HepG2 (cell line): ENCODE measurements around the gene RPS6KA2. TPM values are rescaled to one million over a fixed set of nuclear protein-coding genes. Genes with fewer than 3 reads are reported as not detected.

Experiments
- ATAC-seq: fragments of 200-7000 bp; cut with Tn5 transposase; 3 replicates; pipeline ENCODE4 v1.9.1; 2020; ENCODE audit warnings: mild to moderate bottlenecking, moderate library complexity
- BruUV-seq: library from RNA; stranded (reverse); fragments of 400-500 nt; replicated peaks from 2 replicates; lab custom pipeline; 2021; lab: Mats Ljungman, UMichigan
- CTCF ChIA-PET: fragments of 300-600 bp; formaldehyde crosslinking; extraction: SDS; loops from one replicate; lab custom pipeline; 2021; ENCODE audit warnings: low total read pairs, inconsistent platforms, low intra/inter-chr PET ratio; lab: Yijun Ruan, JAX
- POLR2A ChIA-PET: fragments of 350-600 bp; sonication (Branson Sonifier 250); formaldehyde crosslinking; loops from one replicate; lab custom pipeline; 2020; ENCODE audit warnings: antibody characterized with exemption, inconsistent platforms; lab: Yijun Ruan, JAX
- DNase-seq: peaks from one replicate; pipeline ENCODE4 v3.0.0-alpha.2; 2015; ENCODE audit warnings: low spot score
- FAIRE-seq: peaks from 3 replicates; lab custom pipeline; 2011; peaks lifted over from hg19 to GRCh38; lab: Jason Lieb, UNC
- H2AFZ ChIP-seq: one replicate; pipeline ENCODE4 v1.6.1; 2011; ENCODE audit warnings: low read length, inconsistent platforms
- H3K27ac ChIP-seq: fragments of 300-600 bp; 3 replicates; pipeline ENCODE4 v1.8.0; 2011; ENCODE audit warnings: mixed run types, mild to moderate bottlenecking, mixed read lengths, low read length, inconsistent platforms; ENCODE audit not compliant: insufficient read depth; ENCODE audit errors: extremely low read length
- H3K27me3 ChIP-seq, 2 experiments: fragments of 200-600 bp in 1 of 2; 2 replicates in 1 of 2; 3 replicates in 1 of 2; pipeline versions ENCODE4 v1.6.0 to v1.8.0; 2011; ENCODE audit warnings: low read length in 2 of 2, mild to moderate bottlenecking in 2 of 2, moderate library complexity in 2 of 2, inconsistent platforms in 1 of 2; ENCODE audit not compliant: insufficient read depth in 2 of 2, control insufficient read depth in 1 of 2
- H3K36me3 ChIP-seq, 2 experiments: fragments of 200-600 bp in 1 of 2; replicated peaks in 1 of 2; 2 replicates in 1 of 2; 3 replicates in 1 of 2; pipeline versions ENCODE4 v1.5.1 to v1.8.0; 2011; ENCODE audit warnings: low read length in 2 of 2, inconsistent platforms in 1 of 2; ENCODE audit not compliant: insufficient read depth in 2 of 2, control insufficient read depth in 1 of 2
- H3K4me1 ChIP-seq: 2 replicates; pipeline ENCODE4 v1.5.1; 2012; ENCODE audit warnings: low read length, inconsistent platforms; ENCODE audit not compliant: insufficient read depth
- H3K4me2 ChIP-seq: 2 replicates; pipeline ENCODE4 v1.6.0; 2011; ENCODE audit warnings: low read depth, low read length, inconsistent platforms
- H3K4me3 ChIP-seq, 3 experiments: fragments of 200-600 bp in 1 of 3; sonication (generic), shearing (Covaris generic) in 1 of 3; replicated peaks in 1 of 3; 2 replicates each; pipeline ENCODE4 v1.5.1; 2011 to 2016; ENCODE audit warnings: low read length in 3 of 3, inconsistent platforms in 2 of 3, low read depth in 2 of 3, mild to moderate bottlenecking in 2 of 3, control low read depth in 1 of 3, mixed read lengths in 1 of 3; ENCODE audit not compliant: insufficient read depth in 1 of 3
- H3K79me2 ChIP-seq: one replicate; pipeline ENCODE4 v1.6.1; 2011; ENCODE audit warnings: low read length, inconsistent platforms; ENCODE audit not compliant: insufficient read depth
- H3K9ac ChIP-seq: 2 replicates; pipeline ENCODE4 v1.6.0; 2011; ENCODE audit warnings: mild to moderate bottlenecking, low read depth, low read length, inconsistent platforms; ENCODE audit not compliant: insufficient read depth
- H3K9me3 ChIP-seq: 2 replicates; pipeline ENCODE4 v1.5.1; 2012; ENCODE audit warnings: mild to moderate bottlenecking, low read length
- H4K20me1 ChIP-seq: 2 replicates; pipeline ENCODE4 v1.6.0; 2011; ENCODE audit warnings: inconsistent platforms, mild to moderate bottlenecking, low read length, moderate library complexity; ENCODE audit not compliant: insufficient read depth
- CBX5 ChIP-seq: sonication (generic); formaldehyde crosslinking; IDR thresholded peaks from 2 replicates; pipeline ENCODE4 v1.4.0; 2020; ENCODE audit warnings: missing genetic modification reagents, borderline replicate concordance
- DMAP1 ChIP-seq: IDR thresholded peaks from 2 replicates; pipeline ENCODE4 v1.6.1; 2016
- FOXA3 ChIP-seq: IDR thresholded peaks from 2 replicates; pipeline ENCODE4 v1.6.1; 2016; ENCODE audit warnings: missing genetic modification reagents, missing compliant biosample characterization
- JUND ChIP-seq: sonication (generic); formaldehyde crosslinking; IDR thresholded peaks from 2 replicates; pipeline ENCODE4 v1.8.0; 2022; ENCODE audit warnings: mild to moderate bottlenecking, missing genetic modification reagents
- MAZ ChIP-seq, 2 experiments: sonication (generic) in 1 of 2; formaldehyde crosslinking in 1 of 2; IDR thresholded peaks; 2 replicates each; pipeline versions ENCODE4 v1.5.0 to v1.6.1; 2012 to 2020; ENCODE audit warnings: low read depth in 2 of 2, mild to moderate bottlenecking in 2 of 2, borderline replicate concordance in 1 of 2, improper control_type of control experiment in 1 of 2, low read length in 1 of 2, missing genetic modification reagents in 1 of 2, moderate library complexity in 1 of 2
- NFYC ChIP-seq: IDR thresholded peaks from 2 replicates; pipeline ENCODE4 v1.6.1; 2016; ENCODE audit warnings: missing genetic modification reagents, missing compliant biosample characterization
- PTBP1 ChIP-seq: fragments of 200-400 bp; formaldehyde crosslinking; IDR thresholded peaks from 2 replicates; pipeline ENCODE4 v1.6.1; 2018; ENCODE audit warnings: low read length, low read depth; ENCODE audit not compliant: poor library complexity, severe bottlenecking
- SOX5 ChIP-seq: IDR thresholded peaks from 2 replicates; pipeline ENCODE4 v1.6.1; 2016; ENCODE audit warnings: borderline replicate concordance
- SP2 ChIP-seq: sonication (generic); formaldehyde crosslinking; IDR thresholded peaks from 2 replicates; pipeline ENCODE4 v1.5.1; 2020; ENCODE audit warnings: mild to moderate bottlenecking, missing genetic modification reagents
- SP5 ChIP-seq: IDR thresholded peaks from 2 replicates; pipeline ENCODE4 v1.6.1; 2016; ENCODE audit warnings: low read depth, borderline replicate concordance
- ZNF225 ChIP-seq: sonication (generic); formaldehyde crosslinking; IDR thresholded peaks from 2 replicates; pipeline ENCODE4 v1.4.0; 2020; ENCODE audit warnings: mild to moderate bottlenecking, missing genetic modification reagents
- ZNF232 ChIP-seq: sonication (generic); formaldehyde crosslinking; IDR thresholded peaks from 2 replicates; pipeline ENCODE4 v1.4.0; 2020; ENCODE audit warnings: missing genetic modification reagents, borderline replicate concordance
- ZNF558 ChIP-seq: sonication (generic); formaldehyde crosslinking; IDR thresholded peaks from 2 replicates; pipeline ENCODE4 v1.9.0; 2022; ENCODE audit warnings: mild to moderate bottlenecking, missing genetic modification reagents, borderline replicate concordance
- ZNF839 ChIP-seq: sonication (generic); formaldehyde crosslinking; IDR thresholded peaks from 2 replicates; pipeline ENCODE4 v1.4.0; 2020; ENCODE audit warnings: missing genetic modification reagents, mild to moderate bottlenecking, borderline replicate concordance
- WGBS: methylation state at CpG from one replicate; pipeline ENCODE4 v1.1.6; 2017; ENCODE audit warnings: low lambda C conversion rate; 5-methylcytosine and 5-hydroxymethylcytosine counted together
- in situ Hi-C: cut with HindIII; loops from 2 replicates; pipeline ENCODE4 v1.10.0; 2017; ENCODE audit warnings: low pct_unique_long_range_greater_than_20kb; ENCODE audit not compliant: extremely low pct_ligation_motif_present
- intact Hi-C: fragments of 100-400 bp; cut with micrococcal nuclease; formaldehyde crosslinking; loops from one replicate; pipeline ENCODE4 v1.10.0; 2022; ENCODE audit not compliant: unreplicated experiment
- polyA plus RNA-seq, 8 experiments: library from polyadenylated mRNA; depleted of rRNA in 3 of 8; stranded (reverse) in 7 of 8; unstranded in 1 of 8; fragments of >200 nt; fragmentation: Illumina TruSeq in 4 of 8; extraction: Trizol in 4 of 8; gene quantifications; 2 replicates each; pipeline versions ENCODE4 v1.2.1 to v1.2.3, GENCODE V29; 2011 to 2016; ENCODE audit warnings: low read depth in 4 of 8, missing spikeins in 1 of 8, mixed read lengths in 1 of 8; ENCODE audit not compliant: insufficient read depth in 1 of 8
- total RNA-seq, 5 experiments: library from RNA; depleted of rRNA; stranded (reverse); fragments of >200 nt; fragmentation: Illumina TruSeq; extraction: Trizol; gene quantifications; 2 replicates each; pipeline ENCODE4 v1.2.3, GENCODE V29; 2016; ENCODE audit warnings: low read depth in 1 of 5
- TF ChIP-seq, protein P1 (sequence below): sonication (generic); formaldehyde crosslinking; IDR thresholded peaks from 2 replicates; pipeline ENCODE4 v1.5.0; 2020; ENCODE audit warnings: mild to moderate bottlenecking, missing genetic modification reagents, borderline replicate concordance
- TF ChIP-seq, protein P2 (sequence below): sonication (generic); formaldehyde crosslinking; IDR thresholded peaks from 2 replicates; pipeline ENCODE4 v1.4.0; 2020; ENCODE audit warnings: missing genetic modification reagents
- TF ChIP-seq, protein P3 (sequence below): sonication (generic); formaldehyde crosslinking; IDR thresholded peaks from 2 replicates; pipeline ENCODE4 v1.8.1; 2023; ENCODE audit warnings: mild to moderate bottlenecking, missing genetic modification reagents, borderline replicate concordance
- TF ChIP-seq, protein P4 (sequence below): IDR thresholded peaks from 2 replicates; pipeline ENCODE4 v1.6.1; 2012; ENCODE audit warnings: inconsistent platforms

Gene RPS6KA2
- total and polyA plus RNA-seq, 2 of the 13 experiments (the other 11 are each of a cell fraction or from before 2014, with no cell fraction given) = 0.22 to 0.38 TPM

DNA sequence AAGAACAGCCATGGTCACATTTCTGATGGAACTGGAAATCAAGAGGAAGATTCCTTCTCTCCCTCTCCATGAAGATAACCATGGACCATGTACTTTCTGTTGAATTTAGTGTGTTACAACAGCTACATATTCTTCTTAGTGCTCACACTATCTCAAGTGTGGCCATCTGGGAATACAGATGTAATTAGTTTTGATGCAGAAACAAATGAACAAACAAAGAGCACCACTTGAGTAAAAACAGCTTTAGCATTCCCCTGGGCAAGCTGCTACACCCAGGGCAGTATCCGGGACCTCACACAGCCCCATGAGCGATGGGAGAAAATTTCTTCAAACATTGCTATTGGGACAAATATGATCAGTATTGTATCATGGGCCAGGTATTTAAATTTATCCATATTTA lies 115.7 kb downstream of the RPS6KA2 start:
- CTCF ChIA-PET = no interaction called here
- in situ Hi-C loops = no loop called here
- H3K79me2 ChIP-seq = no peaks in the 10 kb centered on the region
- H3K9ac ChIP-seq = no peak overlapping the region
- DNase-seq (no peak), FAIRE-seq (no peak), ATAC-seq (no peak)
- intact Hi-C loops = no loop called here
- no peak overlapping the region for H3K4me2 ChIP-seq
- no peak overlapping the region for H3K4me3 ChIP-seq
- WGBS = 2% methylated on average over 2 of the region's 2 CpGs
- BruUV-seq = no TSS peak
- H3K36me3 ChIP-seq = no peaks in the 10 kb centered on the region
- no peaks in the 10 kb centered on the region for H3K9me3 ChIP-seq
- no peak for TF ChIP-seq NFYC (CRISPR knock-in tag)
- no peak for TF ChIP-seq JUND (CRISPR knock-in tag)
- TF ChIP-seq FOXA3 (CRISPR knock-in tag) = no peak
- TF ChIP-seq, protein P1, sequence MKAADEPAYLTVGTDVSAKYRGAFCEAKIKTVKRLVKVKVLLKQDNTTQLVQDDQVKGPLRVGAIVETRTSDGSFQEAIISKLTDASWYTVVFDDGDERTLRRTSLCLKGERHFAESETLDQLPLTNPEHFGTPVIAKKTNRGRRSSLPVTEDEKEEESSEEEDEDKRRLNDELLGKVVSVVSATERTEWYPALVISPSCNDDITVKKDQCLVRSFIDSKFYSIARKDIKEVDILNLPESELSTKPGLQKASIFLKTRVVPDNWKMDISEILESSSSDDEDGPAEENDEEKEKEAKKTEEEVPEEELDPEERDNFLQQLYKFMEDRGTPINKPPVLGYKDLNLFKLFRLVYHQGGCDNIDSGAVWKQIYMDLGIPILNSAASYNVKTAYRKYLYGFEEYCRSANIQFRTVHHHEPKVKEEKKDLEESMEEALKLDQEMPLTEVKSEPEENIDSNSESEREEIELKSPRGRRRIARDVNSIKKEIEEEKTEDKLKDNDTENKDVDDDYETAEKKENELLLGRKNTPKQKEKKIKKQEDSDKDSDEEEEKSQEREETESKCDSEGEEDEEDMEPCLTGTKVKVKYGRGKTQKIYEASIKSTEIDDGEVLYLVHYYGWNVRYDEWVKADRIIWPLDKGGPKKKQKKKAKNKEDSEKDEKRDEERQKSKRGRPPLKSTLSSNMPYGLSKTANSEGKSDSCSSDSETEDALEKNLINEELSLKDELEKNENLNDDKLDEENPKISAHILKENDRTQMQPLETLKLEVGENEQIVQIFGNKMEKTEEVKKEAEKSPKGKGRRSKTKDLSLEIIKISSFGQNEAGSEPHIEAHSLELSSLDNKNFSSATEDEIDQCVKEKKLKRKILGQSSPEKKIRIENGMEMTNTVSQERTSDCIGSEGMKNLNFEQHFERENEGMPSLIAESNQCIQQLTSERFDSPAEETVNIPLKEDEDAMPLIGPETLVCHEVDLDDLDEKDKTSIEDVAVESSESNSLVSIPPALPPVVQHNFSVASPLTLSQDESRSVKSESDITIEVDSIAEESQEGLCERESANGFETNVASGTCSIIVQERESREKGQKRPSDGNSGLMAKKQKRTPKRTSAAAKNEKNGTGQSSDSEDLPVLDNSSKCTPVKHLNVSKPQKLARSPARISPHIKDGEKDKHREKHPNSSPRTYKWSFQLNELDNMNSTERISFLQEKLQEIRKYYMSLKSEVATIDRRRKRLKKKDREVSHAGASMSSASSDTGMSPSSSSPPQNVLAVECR (CRISPR knock-in tag) = no peak
- TF ChIP-seq PTBP1 = no peak
- TF ChIP-seq, protein P2, sequence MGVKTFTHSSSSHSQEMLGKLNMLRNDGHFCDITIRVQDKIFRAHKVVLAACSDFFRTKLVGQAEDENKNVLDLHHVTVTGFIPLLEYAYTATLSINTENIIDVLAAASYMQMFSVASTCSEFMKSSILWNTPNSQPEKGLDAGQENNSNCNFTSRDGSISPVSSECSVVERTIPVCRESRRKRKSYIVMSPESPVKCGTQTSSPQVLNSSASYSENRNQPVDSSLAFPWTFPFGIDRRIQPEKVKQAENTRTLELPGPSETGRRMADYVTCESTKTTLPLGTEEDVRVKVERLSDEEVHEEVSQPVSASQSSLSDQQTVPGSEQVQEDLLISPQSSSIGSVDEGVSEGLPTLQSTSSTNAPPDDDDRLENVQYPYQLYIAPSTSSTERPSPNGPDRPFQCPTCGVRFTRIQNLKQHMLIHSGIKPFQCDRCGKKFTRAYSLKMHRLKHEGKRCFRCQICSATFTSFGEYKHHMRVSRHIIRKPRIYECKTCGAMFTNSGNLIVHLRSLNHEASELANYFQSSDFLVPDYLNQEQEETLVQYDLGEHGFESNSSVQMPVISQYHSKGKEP (CRISPR knock-in tag) = no peak
- no peak for TF ChIP-seq CBX5 (CRISPR knock-in tag)
- no peak for TF ChIP-seq ZNF225
- TF ChIP-seq DMAP1 = no peak
- no peak for TF ChIP-seq MAZ (IDR thresholded peaks at IDR 0.05; ENCODE audit: borderline replicate concordance, low read depth, low read length)
- TF ChIP-seq MAZ (CRISPR knock-in tag; IDR thresholded peaks at IDR 0.05; ENCODE audit: low read depth) = no peak
- TF ChIP-seq ZNF839 = no peak
- no peak for TF ChIP-seq ZNF232 (CRISPR knock-in tag)
- no peak for TF ChIP-seq SP2
- TF ChIP-seq, protein P3, sequence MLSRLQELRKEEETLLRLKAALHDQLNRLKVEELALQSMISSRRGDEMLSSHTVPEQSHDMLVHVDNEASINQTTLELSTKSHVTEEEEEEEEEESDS (CRISPR knock-in tag) = no peak
- TF ChIP-seq SOX5 (CRISPR knock-in tag) = no peak
- TF ChIP-seq ZNF558 (CRISPR knock-in tag) = no peak
- TF ChIP-seq SP5 (CRISPR knock-in tag) = no peak
- TF ChIP-seq, protein P4, sequence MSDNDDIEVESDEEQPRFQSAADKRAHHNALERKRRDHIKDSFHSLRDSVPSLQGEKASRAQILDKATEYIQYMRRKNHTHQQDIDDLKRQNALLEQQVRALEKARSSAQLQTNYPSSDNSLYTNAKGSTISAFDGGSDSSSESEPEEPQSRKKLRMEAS = no peak
- H3K27ac ChIP-seq = no peak overlapping the region
- H2AFZ ChIP-seq = no peak overlapping the region
- POLR2A ChIA-PET = no interaction called here
- peaks cover 7 to 59% of the 10 kb centered on the region in 2 experiments for H3K27me3 ChIP-seq
- peaks cover 4% of the 10 kb centered on the region; the same call in 1 of the 2 replicates for H4K20me1 ChIP-seq
- no peaks in the 10 kb centered on the region for H3K4me1 ChIP-seq
